Endothelial cell (in vitro differentiated cells): ENCODE measurements around the gene CRYBG1. TPM values are rescaled to one million over a fixed set of nuclear protein-coding genes. Genes with fewer than 3 reads are reported as not detected.

ENCODE experiments used
- DNase-seq: peaks from one replicate; pipeline ENCODE4 v3.0.0; 2021; ENCODE audit warnings: low spot score
- H3K27ac Mint-ChIP-seq: one replicate; pipeline ENCODE4 v1.8.0; 2021; ENCODE audit warnings: mixed read lengths, inconsistent platforms; ENCODE audit not compliant: unreplicated experiment
- H3K27me3 Mint-ChIP-seq: one replicate; pipeline ENCODE4 v1.8.0; 2021; ENCODE audit warnings: mild to moderate bottlenecking, moderate library complexity, mixed read lengths, inconsistent platforms; ENCODE audit not compliant: unreplicated experiment
- H3K36me3 Mint-ChIP-seq: one replicate; pipeline ENCODE4 v1.8.0; 2021; ENCODE audit warnings: mild to moderate bottlenecking, low read depth, mixed read lengths, inconsistent platforms; ENCODE audit not compliant: unreplicated experiment
- H3K4me1 Mint-ChIP-seq: one replicate; pipeline ENCODE4 v1.8.0; 2021; ENCODE audit warnings: mild to moderate bottlenecking, mixed read lengths, inconsistent platforms; ENCODE audit not compliant: unreplicated experiment
- H3K4me3 Mint-ChIP-seq: one replicate; pipeline ENCODE4 v1.8.0; 2021; ENCODE audit warnings: mild to moderate bottlenecking, mixed read lengths, inconsistent platforms; ENCODE audit not compliant: unreplicated experiment
- H3K9me3 Mint-ChIP-seq: one replicate; pipeline ENCODE4 v1.8.0; 2021; ENCODE audit warnings: mixed read lengths, inconsistent platforms; ENCODE audit not compliant: unreplicated experiment
- long read RNA-seq: library from polyadenylated mRNA; unstranded; transcript quantifications from one replicate; pipeline ENCODE4 v2.0.0, GENCODE V29; 2020; ENCODE audit not compliant: unreplicated experiment
- total RNA-seq: library from RNA; stranded (reverse); fragmentation: NEBNext Ultra II Directional; extraction: Animal tissue kit (Norgen Biotek cat#: 25700); gene quantifications from one replicate; pipeline ENCODE4 v1.2.1, GENCODE V29; 2021; ENCODE audit not compliant: unreplicated experiment
- TF ChIP-seq, protein P1 (sequence below): fragments of 200-600 bp; sonication (generic); IDR thresholded peaks from one replicate; pipeline ENCODE4 v1.5.0; 2021; ENCODE audit warnings: antibody characterized with exemption; ENCODE audit not compliant: unreplicated experiment

CRYBG1 gene, protein sequence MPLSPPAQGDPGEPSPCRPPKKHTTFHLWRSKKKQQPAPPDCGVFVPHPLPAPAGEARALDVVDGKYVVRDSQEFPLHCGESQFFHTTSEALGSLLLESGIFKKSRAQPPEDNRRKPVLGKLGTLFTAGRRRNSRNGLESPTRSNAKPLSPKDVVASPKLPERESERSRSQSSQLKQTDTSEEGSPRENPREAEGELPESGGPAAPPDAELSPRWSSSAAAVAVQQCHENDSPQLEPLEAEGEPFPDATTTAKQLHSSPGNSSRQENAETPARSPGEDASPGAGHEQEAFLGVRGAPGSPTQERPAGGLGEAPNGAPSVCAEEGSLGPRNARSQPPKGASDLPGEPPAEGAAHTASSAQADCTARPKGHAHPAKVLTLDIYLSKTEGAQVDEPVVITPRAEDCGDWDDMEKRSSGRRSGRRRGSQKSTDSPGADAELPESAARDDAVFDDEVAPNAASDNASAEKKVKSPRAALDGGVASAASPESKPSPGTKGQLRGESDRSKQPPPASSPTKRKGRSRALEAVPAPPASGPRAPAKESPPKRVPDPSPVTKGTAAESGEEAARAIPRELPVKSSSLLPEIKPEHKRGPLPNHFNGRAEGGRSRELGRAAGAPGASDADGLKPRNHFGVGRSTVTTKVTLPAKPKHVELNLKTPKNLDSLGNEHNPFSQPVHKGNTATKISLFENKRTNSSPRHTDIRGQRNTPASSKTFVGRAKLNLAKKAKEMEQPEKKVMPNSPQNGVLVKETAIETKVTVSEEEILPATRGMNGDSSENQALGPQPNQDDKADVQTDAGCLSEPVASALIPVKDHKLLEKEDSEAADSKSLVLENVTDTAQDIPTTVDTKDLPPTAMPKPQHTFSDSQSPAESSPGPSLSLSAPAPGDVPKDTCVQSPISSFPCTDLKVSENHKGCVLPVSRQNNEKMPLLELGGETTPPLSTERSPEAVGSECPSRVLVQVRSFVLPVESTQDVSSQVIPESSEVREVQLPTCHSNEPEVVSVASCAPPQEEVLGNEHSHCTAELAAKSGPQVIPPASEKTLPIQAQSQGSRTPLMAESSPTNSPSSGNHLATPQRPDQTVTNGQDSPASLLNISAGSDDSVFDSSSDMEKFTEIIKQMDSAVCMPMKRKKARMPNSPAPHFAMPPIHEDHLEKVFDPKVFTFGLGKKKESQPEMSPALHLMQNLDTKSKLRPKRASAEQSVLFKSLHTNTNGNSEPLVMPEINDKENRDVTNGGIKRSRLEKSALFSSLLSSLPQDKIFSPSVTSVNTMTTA (N-terminal part only)
- 0.08 TPM for total RNA-seq
- long read RNA-seq: 0 reads

DNA sequence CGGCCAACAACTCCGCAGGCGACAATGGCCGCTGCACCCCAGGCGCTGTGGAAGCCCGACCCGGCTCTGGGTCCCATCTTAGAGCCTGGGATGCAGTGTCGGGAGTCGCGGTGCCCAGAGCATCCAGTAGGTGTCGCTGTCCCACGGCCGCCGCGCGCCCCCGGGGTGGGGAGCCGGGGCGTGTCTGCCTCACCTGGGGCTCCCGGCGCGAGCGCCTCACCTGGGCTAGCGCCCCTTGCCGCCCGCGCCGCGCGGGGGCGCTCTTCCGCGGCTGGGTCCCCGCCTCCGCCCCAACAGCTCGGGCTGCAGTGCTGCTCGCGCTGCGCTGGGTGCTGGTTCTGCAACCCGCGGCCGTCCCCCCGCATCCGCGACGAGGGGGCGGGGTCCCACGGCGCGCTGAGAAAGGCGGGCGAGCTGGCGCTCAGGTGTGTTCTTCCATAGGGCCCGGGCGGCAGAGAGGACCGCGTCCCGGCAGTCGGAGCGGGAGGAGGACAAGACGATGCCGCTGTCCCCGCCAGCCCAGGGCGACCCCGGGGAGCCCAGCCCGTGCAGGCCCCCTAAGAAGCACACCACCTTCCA is at the start of gene CRYBG1:
CRYBG1 (plus strand) TSS at position 308 of the 579 bp plus-strand sequence; CDS start at position 500, 192 bp downstream.
- Mint-ChIP-seq H3K27me3 (peaks cover 8% of the 10 kb centered on the region), H3K27ac (no peak within 1 kb of the TSS), H3K4me1 (peaks cover 4% of the 10 kb centered on the region), H3K9me3 (no peaks in the 10 kb centered on the region), H3K4me3 (peak within 1 kb of the TSS; percentile 89), H3K36me3 (peaks cover 3% of the 10 kb centered on the region)
- TF ChIP-seq, protein P1, sequence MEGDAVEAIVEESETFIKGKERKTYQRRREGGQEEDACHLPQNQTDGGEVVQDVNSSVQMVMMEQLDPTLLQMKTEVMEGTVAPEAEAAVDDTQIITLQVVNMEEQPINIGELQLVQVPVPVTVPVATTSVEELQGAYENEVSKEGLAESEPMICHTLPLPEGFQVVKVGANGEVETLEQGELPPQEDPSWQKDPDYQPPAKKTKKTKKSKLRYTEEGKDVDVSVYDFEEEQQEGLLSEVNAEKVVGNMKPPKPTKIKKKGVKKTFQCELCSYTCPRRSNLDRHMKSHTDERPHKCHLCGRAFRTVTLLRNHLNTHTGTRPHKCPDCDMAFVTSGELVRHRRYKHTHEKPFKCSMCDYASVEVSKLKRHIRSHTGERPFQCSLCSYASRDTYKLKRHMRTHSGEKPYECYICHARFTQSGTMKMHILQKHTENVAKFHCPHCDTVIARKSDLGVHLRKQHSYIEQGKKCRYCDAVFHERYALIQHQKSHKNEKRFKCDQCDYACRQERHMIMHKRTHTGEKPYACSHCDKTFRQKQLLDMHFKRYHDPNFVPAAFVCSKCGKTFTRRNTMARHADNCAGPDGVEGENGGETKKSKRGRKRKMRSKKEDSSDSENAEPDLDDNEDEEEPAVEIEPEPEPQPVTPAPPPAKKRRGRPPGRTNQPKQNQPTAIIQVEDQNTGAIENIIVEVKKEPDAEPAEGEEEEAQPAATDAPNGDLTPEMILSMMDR: peak; percentile 99
- DNase-seq: peak; percentile 68

DNA sequence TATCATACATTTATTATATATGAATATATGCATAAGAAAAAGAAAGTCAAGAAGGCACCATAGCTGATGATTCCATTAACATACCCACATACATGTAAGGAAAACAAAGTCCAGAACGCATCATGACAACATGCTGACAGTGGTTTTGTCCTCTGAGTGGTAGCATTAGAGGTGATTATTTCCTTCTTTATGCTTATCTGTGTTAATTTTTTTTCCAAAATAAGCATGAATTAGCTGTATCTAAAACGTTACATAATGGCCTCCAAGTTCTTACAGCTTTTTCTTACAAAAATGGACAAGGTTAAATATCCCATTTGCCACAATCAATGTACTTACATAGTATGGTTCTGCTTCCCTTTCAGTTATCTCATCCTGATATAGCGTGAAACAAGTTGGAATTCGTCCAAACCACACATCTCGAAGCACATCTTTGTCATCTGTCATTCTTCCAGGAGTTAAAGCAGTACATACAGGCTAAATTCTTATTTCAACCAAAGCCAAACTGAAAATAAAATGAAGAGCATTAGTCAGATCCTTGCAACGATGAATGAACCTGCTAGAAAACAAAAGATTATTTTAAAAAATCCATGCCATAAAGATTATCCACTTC is 44.6 kb upstream of the CRYBG1 start:
- H3K27me3 Mint-ChIP-seq: no peaks in the 10 kb centered on the region
- no peak overlapping the region for H3K27ac Mint-ChIP-seq
- peaks cover 4% of the 10 kb centered on the region for H3K36me3 Mint-ChIP-seq
- no peaks in the 10 kb centered on the region for H3K9me3 Mint-ChIP-seq
- DNase-seq: no peak
- peaks cover 25% of the 10 kb centered on the region for H3K4me1 Mint-ChIP-seq
- no peak overlapping the region for H3K4me3 Mint-ChIP-seq
- TF ChIP-seq, protein P1: no peak

DNA sequence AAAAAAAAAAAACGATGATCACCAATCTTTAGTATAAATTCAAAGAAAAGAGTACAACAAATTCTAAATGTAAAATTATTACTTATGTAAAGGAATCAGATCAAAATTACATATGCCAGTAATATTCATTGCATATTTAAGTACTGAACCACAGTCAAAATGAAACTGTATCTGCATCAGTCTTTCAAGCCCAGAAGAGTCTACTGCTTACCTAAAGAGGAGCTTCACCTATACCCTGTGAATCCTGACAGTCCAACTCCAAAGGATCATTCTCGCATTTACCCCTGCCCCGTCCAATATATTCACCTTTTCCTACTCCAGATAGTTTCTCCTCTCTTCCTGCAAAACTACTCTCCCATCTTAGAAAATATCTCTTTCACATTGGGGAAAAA is 44.1 kb upstream of the CRYBG1 start:
- H3K4me1 Mint-ChIP-seq: peaks cover 21% of the 10 kb centered on the region
- no peak overlapping the region for H3K27ac Mint-ChIP-seq
- peaks cover 4% of the 10 kb centered on the region for H3K36me3 Mint-ChIP-seq
- H3K4me3 Mint-ChIP-seq: no peak overlapping the region
- DNase-seq: no peak
- H3K27me3 Mint-ChIP-seq: no peaks in the 10 kb centered on the region
- TF ChIP-seq, protein P1: no peak
- no peaks in the 10 kb centered on the region for H3K9me3 Mint-ChIP-seq

DNA sequence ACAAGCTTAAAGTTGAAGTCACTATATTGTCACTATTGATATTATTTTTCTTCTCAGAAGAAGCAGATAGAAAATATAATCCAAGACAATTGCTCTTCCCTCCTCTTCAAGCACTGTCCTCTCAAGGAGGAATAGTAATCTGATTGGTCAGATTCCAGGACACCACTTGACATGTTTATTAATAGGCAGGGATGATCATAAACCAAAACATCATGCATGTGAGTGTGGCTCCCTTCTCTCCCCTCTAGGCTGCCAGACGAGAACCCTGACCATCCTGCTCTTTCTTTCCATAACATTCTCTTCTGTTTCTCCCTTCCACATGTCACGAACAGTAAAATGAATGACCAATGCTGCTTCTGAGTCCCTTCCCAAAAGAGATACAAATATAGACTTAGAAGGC is 42.5 kb upstream of the CRYBG1 start:
- Mint-ChIP-seq H3K4me3 (no peak overlapping the region), H3K4me1 (peaks cover 4% of the 10 kb centered on the region), H3K27ac (no peak overlapping the region), H3K9me3 (no peaks in the 10 kb centered on the region), H3K36me3 (no peaks in the 10 kb centered on the region), H3K27me3 (no peaks in the 10 kb centered on the region)
- no peak for DNase-seq
- TF ChIP-seq, protein P1: no peak
